Glutamatergic neuron (in vitro differentiated cells): ENCODE results near the gene HMGN3. TPM values are rescaled to one million over a fixed set of nuclear protein-coding genes. Genes with fewer than 3 reads are reported as not detected.

Source experiments
- DNase-seq: peaks from one replicate; pipeline ENCODE4 v3.0.0; 2022
- H3K27ac Mint-ChIP-seq: one replicate; pipeline ENCODE4 v1.8.0; 2020; ENCODE audit warnings: mild to moderate bottlenecking, mixed read lengths, inconsistent platforms; ENCODE audit not compliant: unreplicated experiment
- H3K27me3 Mint-ChIP-seq: one replicate; pipeline ENCODE4 v1.8.0; 2020; ENCODE audit warnings: mild to moderate bottlenecking, moderate library complexity, mixed read lengths, inconsistent platforms; ENCODE audit not compliant: unreplicated experiment
- H3K36me3 Mint-ChIP-seq: one replicate; pipeline ENCODE4 v1.8.0; 2020; ENCODE audit warnings: mild to moderate bottlenecking, mixed read lengths, inconsistent platforms; ENCODE audit not compliant: unreplicated experiment
- H3K4me1 Mint-ChIP-seq: one replicate; pipeline ENCODE4 v1.8.0; 2020; ENCODE audit warnings: mild to moderate bottlenecking, low read depth, mixed read lengths, inconsistent platforms; ENCODE audit not compliant: unreplicated experiment
- H3K4me3 Mint-ChIP-seq: one replicate; pipeline ENCODE4 v1.8.0; 2020; ENCODE audit warnings: mild to moderate bottlenecking, mixed read lengths, inconsistent platforms; ENCODE audit not compliant: unreplicated experiment
- H3K9me3 Mint-ChIP-seq: one replicate; pipeline ENCODE4 v1.8.0; 2020; ENCODE audit warnings: mild to moderate bottlenecking, moderate library complexity, mixed read lengths, inconsistent platforms; ENCODE audit not compliant: unreplicated experiment
- CTCF ChIP-seq: fragments of 200-600 bp; sonication (generic); IDR thresholded peaks from one replicate; pipeline ENCODE4 v1.5.0; 2021; ENCODE audit not compliant: partially characterized antibody, unreplicated experiment
- long read RNA-seq: library from polyadenylated mRNA; unstranded; transcript quantifications from one replicate; pipeline ENCODE4 v2.0.0, GENCODE V29; 2020; ENCODE audit not compliant: unreplicated experiment
- total RNA-seq: library from RNA; stranded (reverse); fragmentation: NEBNext Ultra II Directional; extraction: Animal tissue kit (Norgen Biotek cat#: 25700); gene quantifications from one replicate; pipeline ENCODE4 v1.2.1, GENCODE V29; 2021; ENCODE audit not compliant: unreplicated experiment

HMGN3 gene
- total RNA-seq: 43.0 TPM
- long read RNA-seq, transcript HMGN3-201 (6 exons, 831 nt): major isoform, 24 of 77 reads
- long read RNA-seq, transcript HMGN3-202 (6 exons, 872 nt): minor isoform, 20 of 77 reads
- long read RNA-seq, partial matches to known transcripts: 20 of 77 reads
- long read RNA-seq, other reads (novel, unspliced or antisense): 13 of 77 reads

DNA sequence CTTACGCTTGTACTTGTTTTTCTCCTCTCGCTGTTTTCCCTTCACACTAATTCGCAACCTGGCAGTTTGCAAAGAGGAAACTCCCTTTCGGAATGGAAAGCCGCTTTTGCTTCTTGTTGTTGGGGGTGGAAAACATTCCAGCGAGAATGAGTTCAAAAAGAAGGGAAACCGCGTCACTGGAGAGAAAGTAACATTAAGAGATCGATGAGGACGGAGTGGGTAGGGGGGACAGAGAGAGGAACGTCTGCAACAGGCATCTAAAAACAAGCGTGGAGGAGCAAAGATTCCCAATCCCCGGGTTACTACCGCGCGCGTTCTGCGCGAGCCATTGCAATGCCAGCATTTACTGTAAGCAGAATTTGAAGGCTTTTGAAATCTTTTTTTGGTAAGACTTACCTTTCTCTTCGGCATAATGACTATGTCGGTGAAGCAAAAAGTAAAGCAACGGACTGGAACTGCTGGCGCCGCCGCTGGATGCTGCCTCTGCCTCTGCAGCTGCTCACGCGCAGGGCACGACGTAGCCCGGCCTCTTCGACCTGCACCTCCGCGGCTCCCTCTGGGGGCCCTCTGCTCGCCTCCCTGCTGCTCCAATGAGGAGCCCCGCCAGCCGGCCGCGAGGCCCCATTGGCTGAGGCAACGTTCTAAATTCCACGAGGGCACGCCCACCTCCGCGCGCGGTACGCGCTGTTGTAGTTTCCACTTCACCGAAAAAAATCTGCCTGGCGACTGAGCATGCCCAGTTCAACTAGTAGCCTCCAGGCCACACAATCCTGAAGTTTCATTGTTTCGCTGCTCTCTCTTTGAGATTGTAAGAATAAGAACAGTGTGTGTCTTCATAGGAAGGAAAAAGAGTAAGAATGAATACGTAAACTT, at the start of gene HMGN3:
TSS of gene HMGN3 (minus strand) at position 533 of the 873 bp plus-strand sequence.
- Mint-ChIP-seq H3K36me3 (no peaks in the 10 kb centered on the region), H3K9me3 (no peaks in the 10 kb centered on the region), H3K4me1 (no peaks in the 10 kb centered on the region), H3K27me3 (peaks cover 4% of the 10 kb centered on the region), H3K4me3 (peak within 1 kb of the TSS; percentile 96), H3K27ac (peak within 1 kb of the TSS; percentile 85)
- TF ChIP-seq CTCF: no peak
- DNase-seq: peak; percentile 92

DNA sequence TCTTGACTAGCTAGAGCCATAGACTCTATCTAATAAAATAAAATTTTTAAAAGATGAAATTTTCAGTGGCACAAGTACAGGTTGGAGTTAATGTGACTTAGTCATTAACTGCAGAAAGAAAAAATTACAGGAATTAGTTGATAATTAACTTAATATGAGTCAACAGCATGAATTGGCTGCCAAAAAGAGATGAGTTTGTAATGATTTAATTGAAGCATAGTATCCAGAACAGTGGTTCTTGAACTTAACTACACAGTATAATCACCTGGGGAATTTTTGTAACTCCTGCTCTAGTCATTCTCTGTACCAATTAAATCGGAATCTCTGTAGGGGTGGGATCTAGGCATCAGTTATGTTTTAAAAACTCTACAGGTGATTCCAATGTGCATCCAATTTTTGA, 46.3 kb upstream of the HMGN3 start:
- no peaks in the 10 kb centered on the region for H3K27me3 Mint-ChIP-seq
- DNase-seq: no peak
- H3K9me3 Mint-ChIP-seq: peaks cover 1% of the 10 kb centered on the region
- no peak for TF ChIP-seq CTCF
- no peaks in the 10 kb centered on the region for H3K4me1 Mint-ChIP-seq
- no peak overlapping the region for H3K27ac Mint-ChIP-seq
- H3K36me3 Mint-ChIP-seq: peaks cover 9% of the 10 kb centered on the region
- H3K4me3 Mint-ChIP-seq: no peak overlapping the region

DNA sequence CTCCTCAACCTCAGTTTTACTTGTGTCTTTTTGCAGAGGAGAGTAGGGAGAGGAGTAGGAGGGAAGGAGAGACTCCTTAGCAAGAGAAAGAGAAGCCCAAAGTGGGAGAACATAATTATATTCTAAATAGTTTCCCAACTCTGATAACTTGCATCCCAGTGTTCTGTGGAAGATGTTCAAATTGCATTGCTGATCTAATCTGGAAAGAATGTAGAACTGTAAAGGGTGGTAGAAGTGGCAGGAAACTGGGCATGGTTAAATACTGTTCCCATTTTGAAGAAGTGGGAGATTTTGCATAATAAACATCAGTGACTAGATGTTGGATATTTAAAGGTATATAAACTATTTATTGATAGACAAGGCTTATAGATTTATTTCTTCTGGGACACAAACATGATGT, 42.6 kb upstream of the HMGN3 start:
- DNase-seq: no peak
- Mint-ChIP-seq H3K27ac (no peak overlapping the region), H3K27me3 (no peaks in the 10 kb centered on the region), H3K4me3 (no peak overlapping the region), H3K4me1 (no peaks in the 10 kb centered on the region), H3K36me3 (no peaks in the 10 kb centered on the region), H3K9me3 (peaks cover 1% of the 10 kb centered on the region)
- no peak for TF ChIP-seq CTCF

DNA sequence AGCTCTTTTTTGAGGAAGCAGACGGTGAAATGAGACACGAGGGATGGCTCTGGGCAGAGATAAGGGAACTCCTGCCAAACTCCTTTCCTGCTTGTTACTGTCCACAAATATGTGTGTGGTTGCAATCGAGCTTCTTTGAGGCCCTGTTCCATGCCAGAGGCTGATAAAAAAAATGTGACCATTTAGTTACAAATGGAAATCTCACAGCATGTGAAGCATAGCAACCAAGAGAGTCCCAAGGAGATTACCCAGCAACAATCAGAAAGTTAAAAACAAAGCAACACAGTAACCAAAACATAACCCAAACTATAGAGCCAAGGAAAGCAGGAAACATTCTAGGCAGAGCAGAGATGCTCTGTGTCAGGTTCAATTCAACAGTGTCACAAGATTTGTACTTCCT, 35.4 kb upstream of the HMGN3 start:
- Mint-ChIP-seq H3K4me3 (no peak overlapping the region), H3K4me1 (no peaks in the 10 kb centered on the region), H3K27ac (no peak overlapping the region), H3K36me3 (no peaks in the 10 kb centered on the region), H3K27me3 (no peaks in the 10 kb centered on the region), H3K9me3 (no peaks in the 10 kb centered on the region)
- no peak for TF ChIP-seq CTCF
- no peak for DNase-seq

GRCh38 chr6:79267128-79267527, 32.6 kb upstream of the HMGN3 start:
- no peak overlapping the region for H3K4me3 Mint-ChIP-seq
- H3K9me3 Mint-ChIP-seq: no peaks in the 10 kb centered on the region
- H3K27me3 Mint-ChIP-seq: no peaks in the 10 kb centered on the region
- TF ChIP-seq CTCF: no peak
- no peak overlapping the region for H3K27ac Mint-ChIP-seq
- H3K36me3 Mint-ChIP-seq: no peaks in the 10 kb centered on the region
- no peaks in the 10 kb centered on the region for H3K4me1 Mint-ChIP-seq
- no peak for DNase-seq
